HEK293 (cell line): ENCODE results near the gene TRAT1.

Experiments used
- CTCF ChIP-seq: fragments of 450-650 bp; formaldehyde crosslinking; IDR thresholded peaks from 2 replicates; pipeline ENCODE4 v1.5.1; 2016; ENCODE audit warnings: missing biosample characterization, missing genetic modification characterization
- REST ChIP-seq: fragments of 450-650 bp; formaldehyde crosslinking; IDR thresholded peaks from 2 replicates; pipeline ENCODE4 v1.5.1; 2016; ENCODE audit warnings: missing biosample characterization, missing genetic modification characterization

- TF ChIP-seq REST (tag by site-specific recombination) (no peak), CTCF (tag by site-specific recombination) (no peak)
Measured at GRCh38 chr3:108861401-108861800, 38.8 kb downstream of the TRAT1 start.
